H9 (cell line): ENCODE data around the gene GALNT17. TPM values are rescaled to one million over a fixed set of nuclear protein-coding genes. Genes with fewer than 3 reads are reported as not detected.

ENCODE experiments used
- DNase-seq: peaks from one replicate; pipeline ENCODE4 v3.0.0-alpha.2; 2017
- H2AFZ ChIP-seq: one replicate; pipeline ENCODE4 v1.6.1; 2013; ENCODE audit warnings: mild to moderate bottlenecking, low read length, control low read depth, moderate library complexity
- H2AK5ac ChIP-seq: 2 replicates; pipeline ENCODE4 v1.6.1; 2013; ENCODE audit warnings: low read length, control low read depth, mixed read lengths; ENCODE audit not compliant: insufficient read length
- H2BK120ac ChIP-seq: one replicate; pipeline ENCODE4 v1.6.1; 2013; ENCODE audit warnings: low read depth, mild to moderate bottlenecking, low read length, control low read depth, inconsistent platforms; ENCODE audit not compliant: poor library complexity, severe bottlenecking
- H2BK12ac ChIP-seq: 2 replicates; pipeline ENCODE4 v1.6.1; 2013; ENCODE audit warnings: low read length, control low read depth, mixed read lengths, low read depth; ENCODE audit not compliant: insufficient read length
- H2BK15ac ChIP-seq: 2 replicates; pipeline ENCODE4 v1.6.1; 2013; ENCODE audit warnings: low read depth, low read length, control low read depth
- H2BK20ac ChIP-seq: one replicate; pipeline ENCODE4 v1.6.1; 2013; ENCODE audit warnings: low read depth, mild to moderate bottlenecking, low read length, control low read depth, inconsistent platforms; ENCODE audit not compliant: poor library complexity, severe bottlenecking
- H2BK5ac ChIP-seq: 2 replicates; pipeline ENCODE4 v1.6.1; 2013; ENCODE audit warnings: low read length, control low read depth, mixed read lengths; ENCODE audit not compliant: insufficient read length
- H3K14ac ChIP-seq: 2 replicates; pipeline ENCODE4 v1.6.1; 2013; ENCODE audit warnings: low read length, control low read depth; ENCODE audit not compliant: insufficient read depth
- H3K18ac ChIP-seq: 2 replicates; pipeline ENCODE4 v1.6.1; 2013; ENCODE audit warnings: low read depth, mild to moderate bottlenecking, mixed read lengths, low read length, control low read depth; ENCODE audit not compliant: insufficient read length
- H3K23ac ChIP-seq: 2 replicates; pipeline ENCODE4 v1.6.1; 2013; ENCODE audit warnings: low read length, control low read depth, mixed read lengths, low read depth; ENCODE audit not compliant: insufficient read length
- H3K23me2 ChIP-seq: 2 replicates; pipeline ENCODE4 v1.6.1; 2013; ENCODE audit warnings: low read depth, mild to moderate bottlenecking, mixed read lengths, low read length, control low read depth; ENCODE audit not compliant: insufficient read length, poor library complexity, severe bottlenecking
- H3K27ac ChIP-seq: 2 replicates; pipeline ENCODE4 v1.5.1; 2013; ENCODE audit warnings: low read length, control low read depth, mixed read lengths, low read depth; ENCODE audit not compliant: insufficient read length
- H3K27me3 ChIP-seq: 2 replicates; pipeline ENCODE4 v1.6.1; 2013; ENCODE audit warnings: low read length, control low read depth, inconsistent platforms; ENCODE audit not compliant: insufficient read depth
- H3K4ac ChIP-seq: 2 replicates; pipeline ENCODE4 v1.6.1; 2013; ENCODE audit warnings: low read depth, mild to moderate bottlenecking, control low read depth, inconsistent platforms, low read length, moderate library complexity
- H3K4me1 ChIP-seq: 2 replicates; pipeline ENCODE4 v1.6.1; 2013; ENCODE audit warnings: low read length, control low read depth, inconsistent platforms; ENCODE audit not compliant: insufficient read depth
- H3K4me2 ChIP-seq: 2 replicates; pipeline ENCODE4 v1.6.1; 2013; ENCODE audit warnings: low read length, control low read depth, mixed read lengths; ENCODE audit not compliant: insufficient read length, insufficient read depth
- H3K56ac ChIP-seq: 2 replicates; pipeline ENCODE4 v1.6.1; 2013; ENCODE audit warnings: low read depth, mild to moderate bottlenecking, mixed read lengths, low read length, control low read depth; ENCODE audit not compliant: insufficient read length
- H3K79me1 ChIP-seq: 2 replicates; pipeline ENCODE4 v1.6.1; 2013; ENCODE audit warnings: low read depth, mild to moderate bottlenecking, moderate library complexity, low read length, control low read depth, inconsistent platforms; ENCODE audit not compliant: insufficient read depth, poor library complexity, severe bottlenecking
- H3K79me2 ChIP-seq: 2 replicates; pipeline ENCODE4 v1.6.1; 2013; ENCODE audit warnings: low read length, control low read depth, inconsistent platforms; ENCODE audit not compliant: insufficient read depth
- H3K9ac ChIP-seq: 2 replicates; pipeline ENCODE4 v1.6.1; 2013; ENCODE audit warnings: low read length, control low read depth, mixed read lengths; ENCODE audit not compliant: insufficient read length; ENCODE audit errors: extremely low read depth
- H3K9me3 ChIP-seq: one replicate; pipeline ENCODE4 v1.6.1; 2013; ENCODE audit warnings: low read depth, low read length, inconsistent platforms; ENCODE audit not compliant: control insufficient read depth
- H3T11ph ChIP-seq: one replicate; pipeline ENCODE4 v1.6.1; 2013; ENCODE audit warnings: mild to moderate bottlenecking, low read length, control low read depth, inconsistent platforms
- H4K20me1 ChIP-seq: one replicate; pipeline ENCODE4 v1.6.1; 2013; ENCODE audit not compliant: control insufficient read depth, insufficient read length, insufficient read depth
- H4K5ac ChIP-seq: 2 replicates; pipeline ENCODE4 v1.6.1; 2013; ENCODE audit warnings: low read depth, mild to moderate bottlenecking, mixed read lengths, low read length, control low read depth; ENCODE audit not compliant: insufficient read length
- H4K8ac ChIP-seq: replicated peaks from 2 replicates; pipeline ENCODE4 v1.6.1; 2013; ENCODE audit warnings: low read length, control low read depth, mixed read lengths, low read depth; ENCODE audit not compliant: insufficient read length
- H4K91ac ChIP-seq: 2 replicates; pipeline ENCODE4 v1.6.1; 2013; ENCODE audit warnings: low read depth, mild to moderate bottlenecking, moderate library complexity, mixed read lengths, low read length, control low read depth; ENCODE audit not compliant: insufficient read length
- H3K27ac Mint-ChIP-seq, 3 experiments: 2 replicates in 2 of 3; 3 replicates in 1 of 3; pipeline ENCODE4 v1.8.0; 2020 to 2021; ENCODE audit warnings: mixed read lengths in 3 of 3, mild to moderate bottlenecking in 1 of 3, moderate library complexity in 1 of 3
- H3K27me3 Mint-ChIP-seq: 2 replicates; pipeline ENCODE4 v1.8.0; 2021; ENCODE audit warnings: low read depth, mild to moderate bottlenecking, moderate library complexity, mixed read lengths
- H3K36me3 Mint-ChIP-seq, 3 experiments: 2 replicates in 2 of 3; 3 replicates in 1 of 3; pipeline ENCODE4 v1.8.0; 2020 to 2021; ENCODE audit warnings: low read depth in 3 of 3, mixed read lengths in 3 of 3; ENCODE audit not compliant: insufficient read depth in 1 of 3
- H3K4me1 Mint-ChIP-seq, 2 experiments: 2 replicates each; pipeline ENCODE4 v1.8.0; 2020; ENCODE audit warnings: mixed read lengths in 2 of 2
- H3K4me3 Mint-ChIP-seq, 2 experiments: 2 replicates in 1 of 2; 3 replicates in 1 of 2; pipeline ENCODE4 v1.8.0; 2020 to 2021; ENCODE audit warnings: mild to moderate bottlenecking in 2 of 2, mixed read lengths in 2 of 2, moderate library complexity in 1 of 2
- H3K9me3 Mint-ChIP-seq, 2 experiments: 2 replicates in 1 of 2; 3 replicates in 1 of 2; pipeline ENCODE4 v1.8.0; 2020; ENCODE audit warnings: mild to moderate bottlenecking in 2 of 2, mixed read lengths in 2 of 2, moderate library complexity in 1 of 2
- CTCF ChIP-seq: fragments of 200-600 bp; sonication (generic); conservative IDR thresholded peaks from 3 replicates; pipeline ENCODE4 v1.8.0; 2021; ENCODE audit warnings: antibody characterized with exemption, mild to moderate bottlenecking
- WGBS: extraction: QIAGEN DNeasy Blood & Tissue Kit; methylation state at CpG from one replicate; pipeline ENCODE4 v1.1.7; 2013; ENCODE audit warnings: missing lambda C conversion rate, low lambda C conversion rate, mixed read lengths; ENCODE audit not compliant: insufficient read length; ENCODE audit errors: extremely low coverage; 5-methylcytosine and 5-hydroxymethylcytosine counted together
- total RNA-seq: library from RNA; stranded (reverse); gene quantifications from 2 replicates; pipeline ENCODE4 v1.2.1, GENCODE V29; 2021

Gene GALNT17
- total RNA-seq, 1 experiment from 2014 or later, result 43.2 TPM

- peaks cover 1% of the 10 kb centered on the region; the same call in 1 of the 2 replicates for H3K27me3 Mint-ChIP-seq
- Histone ChIP-seq H3K9me3 (no peaks in the 10 kb centered on the region), H2AFZ (no peak overlapping the region), H4K91ac (no peak overlapping the region), H3K23ac (no peak overlapping the region), H4K5ac (no peak overlapping the region), H3K4me2 (no peak overlapping the region), H3K79me2 (no peaks in the 10 kb centered on the region), H3K27ac (no peak overlapping the region), H2BK5ac (no peak overlapping the region), H3K4ac (no peak overlapping the region), H2BK12ac (no peak overlapping the region), H3K9ac (no peak overlapping the region), H3K14ac (no peak overlapping the region), H3K4me1 (peaks cover 2% of the 10 kb centered on the region; the same call in 1 of the 2 replicates), H3K23me2 (no peaks in the 10 kb centered on the region), H3K18ac (no peak overlapping the region), H2BK15ac (no peak overlapping the region), H3K79me1 (no peaks in the 10 kb centered on the region), H4K8ac (no peak overlapping the region), H2BK20ac (no peak overlapping the region), H3K27me3 (no peaks in the 10 kb centered on the region), H3T11ph (no peak overlapping the region), H4K20me1 (no peaks in the 10 kb centered on the region), H2AK5ac (no peak overlapping the region), H3K56ac (no peak overlapping the region), H2BK120ac (no peak overlapping the region)
- TF ChIP-seq CTCF, result no peak
- H3K27ac Mint-ChIP-seq, result peak overlapping the region in 1 of 3 experiments; percentile 37; a peak in 2 of 7 replicates
- H3K9me3 Mint-ChIP-seq, result peaks cover 6 to 8% of the 10 kb centered on the region in 2 experiments; a peak in 3 of 5 replicates
- no peak overlapping the region for H3K4me3 Mint-ChIP-seq
- H3K4me1 Mint-ChIP-seq, result peaks cover 22 to 25% of the 10 kb centered on the region in 2 experiments
- H3K36me3 Mint-ChIP-seq, result peaks cover 8 to 12% (median 11%) of the 10 kb centered on the region in 3 experiments
- DNase-seq, result no peak
- no CpG with 5 or more reads among the region's 10 CpGs for WGBS
Measured at GRCh38 chr7:71560354-71560995, 428.5 kb downstream of the GALNT17 start.
